Stimulated activated CD8-positive, alpha-beta memory T cell treated with anti-CD3 and anti-CD28 coated beads, Interleukin-15, amount 100 ng/mL, for 24 hours (primary cell): ENCODE measurements around the gene ANTXR2.

Experiments
- DNase-seq: peaks from one replicate; pipeline ENCODE4 v3.0.0-alpha.2; 2020; ENCODE audit warnings: low read depth

The ANTXR2 gene

GRCh38 chr4:80092088-80092487 lies 19.1 kb upstream of the ANTXR2 start:
- DNase-seq = no peak

- DNase-seq = no peak
Observed at GRCh38 chr4:80091688-80092087, 18.7 kb upstream of the ANTXR2 start.

GRCh38 chr4:80091184-80091583 lies 18.2 kb upstream of the ANTXR2 start:
- DNase-seq = no peak

- DNase-seq = no peak
Observed at GRCh38 chr4:80090090-80090489, 17.1 kb upstream of the ANTXR2 start.

GRCh38 chr4:80088471-80088870 lies 15.4 kb upstream of the ANTXR2 start:
- no peak for DNase-seq

GRCh38 chr4:80086296-80086695 lies 13.3 kb upstream of the ANTXR2 start:
- no peak for DNase-seq

GRCh38 chr4:80085081-80085480 lies 12.1 kb upstream of the ANTXR2 start:
- no peak for DNase-seq

- no peak for DNase-seq
Observed at GRCh38 chr4:80082693-80083092, 9.7 kb upstream of the ANTXR2 start.

- no peak for DNase-seq
Observed at GRCh38 chr4:80081566-80081965, 8.5 kb upstream of the ANTXR2 start.

GRCh38 chr4:80079255-80079923 lies 6.4 kb upstream of the ANTXR2 start:
- no peak for DNase-seq

- no peak for DNase-seq
Observed at GRCh38 chr4:80078346-80079092, 5.5 kb upstream of the ANTXR2 start.

- DNase-seq = no peak
Observed at GRCh38 chr4:80077639-80078038, 4.6 kb upstream of the ANTXR2 start.

- no peak for DNase-seq
Observed at GRCh38 chr4:80076681-80077080, 3.7 kb upstream of the ANTXR2 start.

GRCh38 chr4:80075995-80076675 lies 3.1 kb upstream of the ANTXR2 start:
- DNase-seq = no peak

- no peak for DNase-seq
Observed at GRCh38 chr4:80074651-80075050, 1.6 kb upstream of the ANTXR2 start.

GRCh38 chr4:80074069-80074468 lies 1.0 kb upstream of the ANTXR2 start:
- DNase-seq = no peak

GRCh38 chr4:80073473-80074008 lies 512 bp upstream of the ANTXR2 start:
- no peak for DNase-seq

- DNase-seq = no peak
Observed at GRCh38 chr4:80072228-80072743, 743 bp downstream of the ANTXR2 start.

- no peak for DNase-seq
Observed at GRCh38 chr4:80071604-80072227, 1.3 kb downstream of the ANTXR2 start.

- DNase-seq = no peak
Observed at GRCh38 chr4:80070880-80071603, 2.0 kb downstream of the ANTXR2 start.
